ENCODE results near the gene SLC16A12.
"Not testable (repeated sequence)": the region's sequence is repeated elsewhere in the genome, so short reads cannot be mapped to it uniquely, and the experiment has no call there.

Gene SLC16A12

GRCh38 chr10:89547853-89548513 lies 12.6 kb upstream of the SLC16A12 start:
- DNase-seq (ENCODE audit: low spot score), result no peak

GRCh38 chr10:89546651-89547050 lies 11.3 kb upstream of the SLC16A12 start:
- DNase-seq (ENCODE audit: low spot score), result not testable (repeated sequence)

- DNase-seq (ENCODE audit: low spot score), result no peak
These were observed 8.4 kb upstream of the SLC16A12 start for GRCh38 chr10:89543841-89544240.

- DNase-seq (ENCODE audit: low spot score), result no peak
These were observed 5.1 kb upstream of the SLC16A12 start for GRCh38 chr10:89540420-89540949.

- DNase-seq (ENCODE audit: low spot score), result no peak
These were observed 2.0 kb upstream of the SLC16A12 start for GRCh38 chr10:89537364-89537763.

- no peak for DNase-seq (ENCODE audit: low spot score)
These were observed 590 bp upstream of the SLC16A12 start for GRCh38 chr10:89536013-89536354.

- no peak for DNase-seq (ENCODE audit: low spot score)
These were observed 598 bp downstream of the SLC16A12 start for GRCh38 chr10:89534826-89535166.

- no peak for DNase-seq (ENCODE audit: low spot score)
These were observed 2.9 kb downstream of the SLC16A12 start for GRCh38 chr10:89532476-89532875.

- no peak for DNase-seq (ENCODE audit: low spot score)
These were observed 4.0 kb downstream of the SLC16A12 start for GRCh38 chr10:89531359-89531758.

GRCh38 chr10:89529711-89530110 lies 5.7 kb downstream of the SLC16A12 start:
- DNase-seq (ENCODE audit: low spot score), result not testable (repeated sequence)

- DNase-seq (ENCODE audit: low spot score), result no peak
These were observed 9.0 kb downstream of the SLC16A12 start for GRCh38 chr10:89526358-89526757.

GRCh38 chr10:89525556-89525955 lies 9.8 kb downstream of the SLC16A12 start:
- DNase-seq (ENCODE audit: low spot score), result no peak

- no peak for DNase-seq (ENCODE audit: low spot score)
These were observed 11.1 kb downstream of the SLC16A12 start for GRCh38 chr10:89524279-89524678.

- no peak for DNase-seq (ENCODE audit: low spot score)
These were observed 12.1 kb downstream of the SLC16A12 start for GRCh38 chr10:89523274-89523673.

GRCh38 chr10:89522463-89522862 lies 12.9 kb downstream of the SLC16A12 start:
- DNase-seq (ENCODE audit: low spot score), result no peak

GRCh38 chr10:89521368-89521767 lies 14.0 kb downstream of the SLC16A12 start:
- no peak for DNase-seq (ENCODE audit: low spot score)

- no peak for DNase-seq (ENCODE audit: low spot score)
These were observed 14.7 kb downstream of the SLC16A12 start for GRCh38 chr10:89520706-89521105.

GRCh38 chr10:89518876-89519842 lies 16.2 kb downstream of the SLC16A12 start:
- DNase-seq (ENCODE audit: low spot score), result no peak

GRCh38 chr10:89518108-89518507 lies 17.3 kb downstream of the SLC16A12 start:
- DNase-seq (ENCODE audit: low spot score), result no peak

- no peak for DNase-seq (ENCODE audit: low spot score)
These were observed 19.1 kb downstream of the SLC16A12 start for GRCh38 chr10:89516149-89516832.

GRCh38 chr10:89515031-89515841 lies 20.2 kb downstream of the SLC16A12 start:
- DNase-seq (ENCODE audit: low spot score), result no peak

- no peak for DNase-seq (ENCODE audit: low spot score)
These were observed 22.2 kb downstream of the SLC16A12 start for GRCh38 chr10:89513206-89513605.

All from kidney capillary endothelial cell (primary cell).